ENCODE data around the gene RNF2.

GRCh38 chr1:185070051-185070450 is 24.7 kb downstream of the RNF2 start:
- TF ChIP-seq CTCF (IDR thresholded peaks at IDR 0.05) (no peak), POLR2A (IDR thresholded peaks at IDR 0.05) (no peak)

All from prostate gland (tissue), 2 donors.